Erythroblast (primary cell): ENCODE measurements around the gene ELFN2.

Experiments
- DNase-seq, 2 experiments: peaks; one replicate each; lab custom pipeline; 2025; lab: John Stamatoyannopoulos, UW
- GATA1 ChIP-seq: IDR thresholded peaks from 2 replicates; pipeline ENCODE4 v1.6.1; 2011; ENCODE audit warnings: low read depth, mild to moderate bottlenecking, control low read depth, low read length, moderate library complexity
- POLR2A ChIP-seq: IDR thresholded peaks from 2 replicates; pipeline ENCODE4 v1.6.1; 2011; ENCODE audit warnings: mild to moderate bottlenecking, low read length

ELFN2 gene

DNA sequence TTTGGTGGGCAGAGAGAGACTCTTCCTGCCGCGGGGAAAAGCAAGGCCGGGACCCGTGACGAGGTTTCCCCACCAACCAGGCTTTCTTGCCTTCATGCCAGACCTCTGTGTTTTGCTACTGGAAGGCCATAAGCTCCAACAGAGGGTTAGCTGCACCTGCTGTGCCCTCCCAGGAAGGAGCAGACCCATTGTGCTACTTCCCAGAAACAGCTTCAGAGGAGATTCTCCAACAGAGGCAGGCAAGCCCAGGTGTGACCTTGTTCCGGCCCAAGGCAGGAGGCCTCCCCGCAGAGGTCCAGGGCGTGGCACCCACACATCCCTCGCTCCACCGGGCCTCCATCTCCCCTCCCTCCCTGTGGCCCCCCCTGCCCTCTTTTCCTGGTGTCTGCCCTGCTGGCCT lies 57.8 kb downstream of the ELFN2 start:
- no peak for TF ChIP-seq GATA1
- TF ChIP-seq POLR2A: no peak
- DNase-seq: no peak

- TF ChIP-seq POLR2A (no peak), GATA1 (no peak)
These were observed 59.2 kb downstream of the ELFN2 start for GRCh38 chr22:37368058-37368457.

DNA sequence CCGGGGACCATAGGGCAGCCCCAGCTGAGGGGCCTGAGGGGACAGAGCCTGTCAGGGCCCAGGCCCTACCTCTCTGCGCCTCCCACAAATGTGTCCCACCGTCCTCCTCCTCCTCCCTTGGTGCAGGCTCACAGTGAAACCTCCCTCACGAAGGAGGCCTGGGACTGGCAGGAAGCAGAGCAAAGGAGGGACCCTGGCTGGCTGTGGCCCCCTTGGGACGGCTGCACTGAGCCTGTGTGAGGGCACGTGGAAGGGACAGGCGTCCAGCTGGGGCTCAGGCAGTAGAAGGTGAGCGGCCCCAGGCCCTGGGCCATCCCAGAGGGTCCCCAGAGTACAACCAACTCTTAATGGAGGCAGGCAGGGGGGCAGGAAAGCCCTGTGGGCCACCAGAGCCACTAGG lies 60.7 kb downstream of the ELFN2 start:
- TF ChIP-seq POLR2A (no peak), GATA1 (no peak)
- no peak for DNase-seq

More at GRCh38 chr22:37368058-37368457, 59.2 kb downstream of the ELFN2 start:
- DNase-seq: no peak

GRCh38 chr22:37365950-37366349 lies 61.3 kb downstream of the ELFN2 start:
- TF ChIP-seq GATA1: no peak
- no peak for TF ChIP-seq POLR2A
- DNase-seq: no peak

DNA sequence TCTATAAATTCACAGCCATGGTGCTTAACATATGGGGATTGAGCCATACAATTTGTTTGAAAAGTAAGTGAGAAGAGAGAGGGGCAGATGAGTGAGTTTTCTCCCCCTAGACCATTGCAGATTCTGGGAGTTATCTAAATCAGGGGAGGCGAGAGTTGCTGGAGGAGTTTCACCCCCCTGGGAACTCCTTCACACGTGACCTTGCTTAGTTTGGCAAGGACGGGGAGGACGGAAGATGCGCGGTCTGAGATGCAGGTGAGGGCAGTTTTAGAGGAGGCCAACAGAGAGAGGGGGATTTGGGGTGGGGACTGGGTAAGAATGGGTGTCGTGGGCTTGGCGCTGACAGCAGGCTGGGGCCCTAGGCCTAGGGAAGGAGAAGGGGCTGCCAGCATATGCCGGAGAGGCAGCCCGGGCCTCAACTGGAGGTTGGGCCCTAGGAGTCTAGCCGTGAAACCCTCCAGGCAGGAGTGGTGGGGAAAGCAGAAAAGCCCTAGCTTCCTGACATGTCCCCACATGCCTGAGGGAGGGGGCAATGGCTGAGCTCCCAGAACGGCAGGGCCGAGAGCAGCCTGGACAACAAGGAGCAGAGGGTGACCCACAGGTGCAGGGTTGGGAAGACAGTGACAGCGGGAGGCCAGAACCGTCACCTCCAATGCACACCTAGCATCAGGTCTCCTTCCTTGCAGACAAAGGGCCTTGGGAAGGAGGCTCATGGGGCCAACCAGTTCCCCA lies 63.9 kb downstream of the ELFN2 start:
- TF ChIP-seq POLR2A: no peak
- no peak for TF ChIP-seq GATA1
- DNase-seq: no peak

GRCh38 chr22:37362621-37363020 lies 64.7 kb downstream of the ELFN2 start:
- no peak for DNase-seq
- no peak for TF ChIP-seq POLR2A
- TF ChIP-seq GATA1: no peak

- DNase-seq: no peak
These were observed 68.4 kb downstream of the ELFN2 start for GRCh38 chr22:37358917-37359316.

GRCh38 chr22:37358386-37358785 lies 68.9 kb downstream of the ELFN2 start:
- no peak for TF ChIP-seq POLR2A
- TF ChIP-seq GATA1: no peak
- no peak for DNase-seq

More at GRCh38 chr22:37358917-37359316, 68.4 kb downstream of the ELFN2 start:
- TF ChIP-seq GATA1 (no peak), POLR2A (no peak)

GRCh38 chr22:37357446-37358075 lies 69.7 kb downstream of the ELFN2 start:
- TF ChIP-seq GATA1: no peak
- TF ChIP-seq POLR2A: no peak
- no peak for DNase-seq

- no peak for DNase-seq
- TF ChIP-seq POLR2A (no peak), GATA1 (no peak)
These were observed 70.4 kb downstream of the ELFN2 start for GRCh38 chr22:37356922-37357321.

DNA sequence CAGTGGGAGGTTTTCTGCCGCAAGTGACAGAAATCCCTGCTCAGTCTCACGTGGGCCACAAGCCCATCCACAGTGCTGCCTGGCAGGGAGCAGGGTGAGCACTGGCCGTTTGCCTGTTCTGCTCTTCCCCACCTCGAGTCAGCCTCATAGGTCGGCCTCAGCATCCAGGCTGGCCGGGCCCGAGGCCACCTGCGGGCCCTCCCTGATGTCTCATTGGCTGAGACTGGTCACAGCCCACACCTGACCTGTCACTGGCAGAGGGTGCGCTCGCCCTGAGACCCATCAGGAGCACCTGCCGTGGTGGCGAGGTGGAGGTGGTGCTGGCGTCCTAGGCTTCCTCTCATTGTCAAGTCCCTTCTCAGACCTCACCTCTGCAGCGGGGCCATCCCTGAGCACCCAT lies 72.1 kb downstream of the ELFN2 start:
- TF ChIP-seq GATA1 (no peak), POLR2A (no peak)
- DNase-seq: no peak

GRCh38 chr22:37354670-37355069 lies 72.6 kb downstream of the ELFN2 start:
- no peak for DNase-seq
- TF ChIP-seq POLR2A (no peak), GATA1 (no peak)

DNA sequence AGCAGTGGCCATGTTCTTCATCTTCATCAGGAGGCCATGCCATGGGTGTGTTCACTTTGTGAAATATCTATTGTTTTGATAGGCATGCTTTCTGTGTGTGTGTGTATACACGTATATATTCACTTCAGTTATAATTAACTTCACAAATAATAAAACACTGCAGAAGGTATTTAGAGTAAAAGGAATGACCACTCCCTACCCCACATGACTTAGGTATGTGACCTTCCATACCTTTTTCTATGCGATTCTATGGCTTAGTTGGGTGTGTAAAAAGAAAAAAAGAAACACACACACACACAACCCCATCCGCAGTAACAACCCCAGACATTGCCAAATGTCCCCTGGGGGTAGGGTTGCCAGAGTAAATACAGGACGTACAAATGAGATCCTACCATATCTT lies 73.0 kb downstream of the ELFN2 start:
- no peak for TF ChIP-seq POLR2A
- no peak for TF ChIP-seq GATA1

GRCh38 chr22:37353839-37354238 lies 73.4 kb downstream of the ELFN2 start:
- DNase-seq: no peak
- TF ChIP-seq GATA1 (no peak), POLR2A (no peak)

More for the DNA sequence above, 73.0 kb downstream of the ELFN2 start:
- DNase-seq: no peak

- DNase-seq: no peak
- TF ChIP-seq GATA1: no peak
- TF ChIP-seq POLR2A: no peak
These were observed 74.8 kb downstream of the ELFN2 start for GRCh38 chr22:37352481-37352880.
